GM12878 (cell line): ENCODE results near the gene DES. TPM values are rescaled to one million over a fixed set of nuclear protein-coding genes. Genes with fewer than 3 reads are reported as not detected.
A peak's percentile ranks its signal among the peaks of the same experiment; 100 is the strongest.

ENCODE experiments used
- ATAC-seq: fragments of 200-7000 bp; cut with Tn5 transposase; 3 replicates; pipeline ENCODE4 v1.9.1; 2020; ENCODE audit warnings: mild to moderate bottlenecking, moderate library complexity
- BruUV-seq: library from RNA; stranded (reverse); fragments of 400-500 nt; replicated peaks from 2 replicates; lab custom pipeline; 2021; lab: Mats Ljungman, UMichigan
- CTCF ChIA-PET: fragments of 300-600 bp; sonication (Branson Sonifier 250); formaldehyde crosslinking; extraction: SDS; loops from one replicate; lab custom pipeline; 2021; ENCODE audit warnings: inconsistent platforms; lab: Yijun Ruan, JAX
- POLR2A ChIA-PET: fragments of 350-600 bp; formaldehyde crosslinking; extraction: SDS; loops from one replicate; lab custom pipeline; 2021; ENCODE audit warnings: inconsistent platforms; lab: Charles Lee
- RAD21 ChIA-PET: fragments of 300-600 bp; sonication (Branson Sonifier 250); formaldehyde crosslinking; loops from one replicate; lab custom pipeline; 2023; ENCODE audit warnings: antibody characterized with exemption; ENCODE audit not compliant: unreplicated experiment; lab: Charles Lee
- SMC1A ChIA-PET: fragments of 300-600 bp; sonication (Branson Sonifier 250); formaldehyde crosslinking; loops from one replicate; lab custom pipeline; 2023; ENCODE audit not compliant: unreplicated experiment, uncharacterized antibody; lab: Charles Lee
- DNase-seq: peaks from one replicate; pipeline ENCODE4 v3.0.0-alpha.2; 2011; ENCODE audit warnings: low read depth, low spot score
- FAIRE-seq: peaks from 3 replicates; lab custom pipeline; 2011; peaks lifted over from hg19 to GRCh38; lab: Jason Lieb, UNC
- H2AFZ ChIP-seq: 2 replicates; pipeline ENCODE4 v1.6.0; 2011; ENCODE audit warnings: low read depth, low read length, control low read depth; ENCODE audit not compliant: control insufficient read depth
- H3K27ac ChIP-seq: 2 replicates; pipeline ENCODE4 v1.5.1; 2011; ENCODE audit warnings: control low read depth; ENCODE audit not compliant: control insufficient read depth, insufficient read depth
- H3K27me3 ChIP-seq, 2 experiments: replicated peaks in 1 of 2; 2 replicates each; pipeline versions ENCODE4 v1.6.0 to v1.6.1; 2011; ENCODE audit warnings: low read length in 1 of 2; ENCODE audit not compliant: control insufficient read depth in 2 of 2, insufficient read depth in 2 of 2
- H3K36me3 ChIP-seq, 2 experiments: 2 replicates each; pipeline ENCODE4 v1.5.1; 2011; ENCODE audit warnings: low read length in 1 of 2; ENCODE audit not compliant: control insufficient read depth in 2 of 2, insufficient read depth in 2 of 2
- H3K4me1 ChIP-seq: 2 replicates; pipeline ENCODE4 v1.6.1; 2011; ENCODE audit warnings: mild to moderate bottlenecking, low read length, moderate library complexity, mixed read lengths; ENCODE audit not compliant: control insufficient read depth, insufficient read depth
- H3K4me2 ChIP-seq: 2 replicates; pipeline ENCODE4 v1.6.0; 2011; ENCODE audit warnings: control low read depth; ENCODE audit not compliant: control insufficient read depth, insufficient read depth
- H3K4me3 ChIP-seq: fragments of 200-600 bp; sonication (generic); 2 replicates; pipeline ENCODE4 v1.5.1; 2016
- H3K79me2 ChIP-seq: 2 replicates; pipeline ENCODE4 v1.6.0; 2011; ENCODE audit warnings: low read length; ENCODE audit not compliant: control insufficient read depth, insufficient read depth
- H3K9ac ChIP-seq: 2 replicates; pipeline ENCODE4 v1.8.0; 2011; ENCODE audit warnings: low read length, control low read depth, mixed read lengths; ENCODE audit not compliant: control insufficient read depth, insufficient read depth
- H3K9me3 ChIP-seq: replicated peaks from 3 replicates; pipeline ENCODE4 v1.5.1; 2011; ENCODE audit warnings: mild to moderate bottlenecking, low read length; ENCODE audit not compliant: control insufficient read depth, insufficient read depth
- H4K20me1 ChIP-seq: 2 replicates; pipeline ENCODE4 v1.6.0; 2011; ENCODE audit not compliant: control insufficient read depth, insufficient read depth
- CTCF ChIP-seq, 3 experiments: IDR thresholded peaks in 2 of 3; conservative IDR thresholded peaks in 1 of 3; 2 replicates each; pipeline ENCODE4 v1.5.1; 2011; ENCODE audit warnings: low read depth in 3 of 3, low read length in 3 of 3, mild to moderate bottlenecking in 3 of 3, control low read depth in 2 of 3, moderate library complexity in 2 of 3, inconsistent platforms in 1 of 3, mixed read lengths in 1 of 3; ENCODE audit not compliant: control insufficient read depth in 2 of 3, insufficient read depth in 1 of 3; ENCODE audit errors: extremely low read depth in 1 of 3
- DPF2 ChIP-seq: fragments of 450-650 bp; IDR thresholded peaks from 2 replicates; pipeline ENCODE4 v1.6.1; 2017; ENCODE audit warnings: mild to moderate bottlenecking
- MEF2B ChIP-seq: fragments of 450-650 bp; IDR thresholded peaks from 2 replicates; pipeline ENCODE4 v1.6.1; 2018; ENCODE audit warnings: mild to moderate bottlenecking, moderate library complexity; ENCODE audit not compliant: partially characterized antibody, poor library complexity, severe bottlenecking
- POLR2AphosphoS5 ChIP-seq: IDR thresholded peaks from 2 replicates; pipeline ENCODE4 v1.6.1; 2011; ENCODE audit warnings: mild to moderate bottlenecking, low read length, inconsistent platforms
- SIN3A ChIP-seq: IDR thresholded peaks from 2 replicates; pipeline ENCODE4 v1.6.1; 2012; ENCODE audit warnings: low read depth, low read length, improper control_type of control experiment
- WGBS: methylation state at CpG from one replicate; pipeline ENCODE4 v1.1.6; 2016; ENCODE audit warnings: low lambda C conversion rate; ENCODE audit not compliant: insufficient replicate concordance, insufficient coverage; ENCODE audit errors: missing lambda C conversion rate; 5-methylcytosine and 5-hydroxymethylcytosine counted together
- in situ Hi-C: fragments of 300-500 bp; cut with MboI; formaldehyde crosslinking; loops from 9 replicates; pipeline ENCODE4 v1.14.3; 2018; ENCODE audit warnings: mixed read lengths
- intact Hi-C: fragments of 100-400 bp; cut with micrococcal nuclease; formaldehyde crosslinking; loops from one replicate; pipeline ENCODE4 v1.14.2; 2022; ENCODE audit not compliant: unreplicated experiment
- polyA plus RNA-seq, 11 experiments: library from polyadenylated mRNA; depleted of rRNA in 4 of 11; unstranded in 6 of 11; stranded (reverse) in 5 of 11; fragments of >200 nt; fragmentation: Nextera tagmentation in 4 of 11; fragmentation: Illumina TruSeq in 1 of 11; extraction: Ambion mirVana in 4 of 11; extraction: Trizol in 1 of 11; gene quantifications; 1 replicate in 1 of 11; 2 replicates in 10 of 11; pipeline versions ENCODE4 v1.2.1 to v1.2.3, GENCODE V29; 2011 to 2016; ENCODE audit warnings: inconsistent platforms in 2 of 11, missing spikeins in 2 of 11, low read depth in 1 of 11
- total RNA-seq, 4 experiments: library from RNA; depleted of rRNA in 3 of 4; stranded (reverse); fragments of >200 nt in 3 of 4; fragmentation: Illumina TruSeq in 1 of 4; extraction: Trizol in 1 of 4; gene quantifications; 2 replicates each; pipeline versions ENCODE4 v1.2.1 to v1.2.3, GENCODE V29; 2013 to 2021

The DES gene
- total and polyA plus RNA-seq, 10 of the 15 experiments (the other 5 are each of a cell fraction or from before 2014, with no cell fraction given): 0.80 TPM; not detected in 9

- Histone ChIP-seq H3K27ac (no peak overlapping the region), H3K4me1 (no peaks in the 10 kb centered on the region), H3K27me3 (peaks cover 4 to 13% of the 10 kb centered on the region in 2 experiments; a peak in 3 of 4 replicates), H4K20me1 (no peaks in the 10 kb centered on the region; the same call in 1 of the 2 replicates), H3K9me3 (no peaks in the 10 kb centered on the region), H3K79me2 (no peaks in the 10 kb centered on the region), H3K4me3 (no peak overlapping the region), H3K9ac (no peak overlapping the region), H3K36me3 (no peaks in the 10 kb centered on the region), H3K4me2 (no peak overlapping the region), H2AFZ (no peak overlapping the region)
- in situ Hi-C loops (no loop called here), intact Hi-C loops (no loop called here)
- BruUV-seq: no TSS peak
- no peak for DNase-seq
- FAIRE-seq: no peak
- 42% methylated on average over 16 of the region's 16 CpGs for WGBS
- ATAC-seq: peak; percentile 66
- no peak for TF ChIP-seq MEF2B
- no peak for TF ChIP-seq SIN3A
- no peak for TF ChIP-seq POLR2AphosphoS5
- no peak for TF ChIP-seq DPF2
- TF ChIP-seq CTCF (IDR thresholded peaks at IDR 0.05 in 2 of 3, conservative IDR thresholded peaks at IDR 0.05 in 1 of 3; ENCODE audit: control insufficient read depth in 2 of 3, extremely low read depth in 1 of 3, insufficient read depth in 1 of 3, low read depth in 3 of 3, low read length in 3 of 3): peak; percentile 13 to 31 (median 27); a peak in 3 of 6 replicates
- ChIA-PET SMC1A (interaction anchor here (1.0 kb wide), 1 partner anchor 139 kb away, joined by 3 read pairs; no protein-coding TSS in a partner anchor), CTCF (interaction anchor here (1.0 to 1.6 kb wide), 2 partner anchors 14 to 32 kb away, joined by 3 to 10 read pairs; no protein-coding TSS in a partner anchor), RAD21 (interaction anchor here (1.0 kb wide), 1 partner anchor 31 kb away, joined by 3 read pairs; no protein-coding TSS in a partner anchor), POLR2A (no interaction called here)
Measured at GRCh38 chr2:219433666-219434467, 15.7 kb downstream of the DES start.
